ENCODE results near the gene FKBP2. TPM values are rescaled to one million over a fixed set of nuclear protein-coding genes. Genes with fewer than 3 reads are reported as not detected.
A peak's percentile ranks its signal among the peaks of the same experiment; 100 is the strongest.

The FKBP2 gene
- total RNA-seq, 1 donor from 2014 or later, result 31.4 TPM

- TF ChIP-seq, protein P1, sequence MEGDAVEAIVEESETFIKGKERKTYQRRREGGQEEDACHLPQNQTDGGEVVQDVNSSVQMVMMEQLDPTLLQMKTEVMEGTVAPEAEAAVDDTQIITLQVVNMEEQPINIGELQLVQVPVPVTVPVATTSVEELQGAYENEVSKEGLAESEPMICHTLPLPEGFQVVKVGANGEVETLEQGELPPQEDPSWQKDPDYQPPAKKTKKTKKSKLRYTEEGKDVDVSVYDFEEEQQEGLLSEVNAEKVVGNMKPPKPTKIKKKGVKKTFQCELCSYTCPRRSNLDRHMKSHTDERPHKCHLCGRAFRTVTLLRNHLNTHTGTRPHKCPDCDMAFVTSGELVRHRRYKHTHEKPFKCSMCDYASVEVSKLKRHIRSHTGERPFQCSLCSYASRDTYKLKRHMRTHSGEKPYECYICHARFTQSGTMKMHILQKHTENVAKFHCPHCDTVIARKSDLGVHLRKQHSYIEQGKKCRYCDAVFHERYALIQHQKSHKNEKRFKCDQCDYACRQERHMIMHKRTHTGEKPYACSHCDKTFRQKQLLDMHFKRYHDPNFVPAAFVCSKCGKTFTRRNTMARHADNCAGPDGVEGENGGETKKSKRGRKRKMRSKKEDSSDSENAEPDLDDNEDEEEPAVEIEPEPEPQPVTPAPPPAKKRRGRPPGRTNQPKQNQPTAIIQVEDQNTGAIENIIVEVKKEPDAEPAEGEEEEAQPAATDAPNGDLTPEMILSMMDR (IDR thresholded peaks at IDR 0.05), result no peak
- Mint-ChIP-seq H3K4me1 (peaks cover 11% of the 10 kb centered on the region), H3K27ac (peak overlapping the region; percentile 25), H3K4me3 (no peak overlapping the region), H3K36me3 (ENCODE audit: low read depth) (peaks cover 11% of the 10 kb centered on the region), H3K9me3 (no peaks in the 10 kb centered on the region), H3K27me3 (no peaks in the 10 kb centered on the region)
- DNase-seq (no peak), ATAC-seq (ENCODE audit: low read depth) (peak; percentile 45)
- CTCF ChIA-PET, result no interaction called here
- intact Hi-C loops (cut with micrococcal nuclease), result no loop called here
- POLR2A ChIA-PET, result interaction anchor here (0.6 to 0.9 kb wide), 3 partner anchors 34 to 515 kb away, joined by 3 to 5 read pairs (median 3); partner anchors contain the start of gene ESRRA
These were observed 19.3 kb downstream of the FKBP2 start for GRCh38 chr11:64260147-64260708.

DNA sequence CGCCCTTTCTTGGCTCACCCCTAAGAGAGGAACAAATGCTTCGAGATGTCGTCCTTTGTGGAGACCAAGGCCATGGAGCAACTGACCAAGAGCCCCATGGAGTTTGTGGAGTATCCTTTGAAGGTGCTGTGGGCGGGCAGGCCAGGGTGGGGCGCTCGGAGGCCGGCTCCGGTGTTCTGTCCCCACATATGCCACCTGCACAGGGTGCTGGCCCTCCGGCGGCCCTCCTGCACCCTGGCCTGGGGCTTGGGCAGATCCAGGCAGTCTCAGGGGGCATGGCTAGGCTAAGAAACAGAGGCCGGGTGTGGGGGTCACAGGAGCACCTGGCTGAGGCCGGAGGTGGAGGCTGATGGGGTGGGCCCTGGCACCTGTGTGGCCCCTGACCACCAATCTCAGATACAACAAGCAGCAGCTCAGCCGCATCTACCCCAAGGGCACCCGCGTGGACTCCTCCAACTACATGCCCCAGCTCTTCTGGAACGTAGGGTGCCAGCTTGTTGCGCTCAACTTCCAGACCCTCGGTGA is 20.7 kb downstream of the FKBP2 start:
- Mint-ChIP-seq H3K9me3 (no peaks in the 10 kb centered on the region), H3K27me3 (no peaks in the 10 kb centered on the region), H3K4me3 (no peak overlapping the region), H3K27ac (no peak overlapping the region), H3K4me1 (peaks cover 13% of the 10 kb centered on the region), H3K36me3 (ENCODE audit: low read depth) (peaks cover 9% of the 10 kb centered on the region)
- ChIA-PET POLR2A (interaction anchor here (0.8 kb wide), 1 partner anchor 10 kb away, joined by 3 read pairs; no protein-coding TSS in a partner anchor), CTCF (no interaction called here)
- intact Hi-C loops (cut with micrococcal nuclease), result no loop called here
- no peak for DNase-seq
- TF ChIP-seq, protein P1 (IDR thresholded peaks at IDR 0.05), result no peak
- no peak for ATAC-seq (ENCODE audit: low read depth)

DNA sequence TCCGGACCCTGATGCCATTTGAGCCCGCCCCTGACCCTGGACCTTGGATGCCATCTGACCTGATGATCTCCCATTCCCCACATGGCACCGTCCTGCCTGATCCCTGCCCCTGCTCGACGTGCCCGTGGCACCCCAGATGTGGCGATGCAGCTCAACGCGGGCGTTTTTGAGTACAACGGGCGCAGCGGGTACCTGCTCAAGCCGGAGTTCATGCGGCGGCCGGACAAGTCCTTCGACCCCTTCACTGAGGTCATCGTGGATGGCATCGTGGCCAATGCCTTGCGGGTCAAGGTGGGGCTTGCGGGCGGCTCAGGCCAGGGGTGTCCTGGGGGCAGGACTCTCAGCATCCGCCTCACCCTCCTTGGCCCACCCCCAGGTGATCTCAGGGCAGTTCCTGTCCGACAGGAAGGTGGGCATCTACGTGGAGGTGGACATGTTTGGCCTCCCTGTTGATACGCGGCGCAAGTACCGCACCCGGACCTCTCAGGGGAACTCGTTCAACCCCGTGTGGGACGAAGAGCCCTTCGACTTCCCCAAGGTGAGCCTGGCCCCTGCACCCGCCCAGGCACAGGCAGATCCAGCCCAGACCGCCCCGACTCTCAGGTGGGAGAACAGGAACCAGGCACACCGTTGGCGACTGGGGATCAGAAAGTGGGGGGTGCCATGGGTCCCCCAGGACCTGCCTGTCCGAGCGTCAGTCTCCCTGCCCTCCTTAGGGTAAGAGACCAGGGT is 21.5 kb downstream of the FKBP2 start:
- ATAC-seq (ENCODE audit: low read depth) (no peak), DNase-seq (no peak)
- Mint-ChIP-seq H3K27me3 (no peaks in the 10 kb centered on the region), H3K4me1 (peaks cover 13% of the 10 kb centered on the region), H3K9me3 (no peaks in the 10 kb centered on the region), H3K4me3 (no peak overlapping the region), H3K27ac (no peak overlapping the region), H3K36me3 (ENCODE audit: low read depth) (peaks cover 8% of the 10 kb centered on the region)
- ChIA-PET POLR2A (interaction anchor here (0.8 kb wide), 1 partner anchor 9 kb away, joined by 3 read pairs; no protein-coding TSS in a partner anchor), CTCF (no interaction called here)
- intact Hi-C loops (cut with micrococcal nuclease), result no loop called here
- TF ChIP-seq, protein P1 (IDR thresholded peaks at IDR 0.05), result no peak

GRCh38 chr11:64263021-64263946 is 22.4 kb downstream of the FKBP2 start:
- Mint-ChIP-seq H3K4me1 (peaks cover 19% of the 10 kb centered on the region), H3K27ac (no peak overlapping the region), H3K27me3 (no peaks in the 10 kb centered on the region), H3K36me3 (ENCODE audit: low read depth) (peaks cover 8% of the 10 kb centered on the region), H3K4me3 (no peak overlapping the region), H3K9me3 (no peaks in the 10 kb centered on the region)
- intact Hi-C loops (cut with micrococcal nuclease), result no loop called here
- ATAC-seq (ENCODE audit: low read depth), result no peak
- no peak for DNase-seq
- CTCF ChIA-PET, result no interaction called here
- TF ChIP-seq, protein P1 (IDR thresholded peaks at IDR 0.05), result no peak
- POLR2A ChIA-PET, result interaction anchor here (0.5 kb wide), 1 partner anchor 83 kb away, joined by 6 read pairs; no protein-coding TSS in a partner anchor

Data from activated B cell treated with CpG ODN at 0.5 μM for 24 hours (primary cell).